Measurements from ENCODE around the gene CAMK2D. TPM values are rescaled to one million over a fixed set of nuclear protein-coding genes. Genes with fewer than 3 reads are reported as not detected.

The CAMK2D gene
- total RNA-seq, 1 donor from 2014 or later: 50.3 TPM

DNA sequence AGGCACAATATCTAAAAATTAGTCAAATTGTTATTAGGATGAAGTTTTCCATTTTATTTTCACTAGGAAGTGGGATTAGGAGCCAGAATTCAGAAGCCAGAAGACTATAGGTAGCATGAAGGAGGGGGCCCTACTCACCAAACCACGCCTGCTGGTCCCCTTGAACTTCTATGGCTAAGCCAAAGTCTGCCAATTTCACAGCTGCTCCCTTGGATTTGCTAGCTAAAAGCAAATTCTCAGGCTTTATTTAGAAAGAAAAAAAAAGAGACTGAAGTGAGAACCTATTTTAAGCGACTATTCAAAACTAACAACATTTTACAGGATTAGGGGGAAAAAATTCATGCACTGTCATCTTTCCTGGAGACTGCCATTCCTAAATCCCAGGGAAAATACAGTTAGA, 224.3 kb downstream of the CAMK2D start:
- intact Hi-C loops (cut with DNase I): no loop called here
- DNase-seq (ENCODE audit: extremely low spot score in 2 of 2): no peak

DNA sequence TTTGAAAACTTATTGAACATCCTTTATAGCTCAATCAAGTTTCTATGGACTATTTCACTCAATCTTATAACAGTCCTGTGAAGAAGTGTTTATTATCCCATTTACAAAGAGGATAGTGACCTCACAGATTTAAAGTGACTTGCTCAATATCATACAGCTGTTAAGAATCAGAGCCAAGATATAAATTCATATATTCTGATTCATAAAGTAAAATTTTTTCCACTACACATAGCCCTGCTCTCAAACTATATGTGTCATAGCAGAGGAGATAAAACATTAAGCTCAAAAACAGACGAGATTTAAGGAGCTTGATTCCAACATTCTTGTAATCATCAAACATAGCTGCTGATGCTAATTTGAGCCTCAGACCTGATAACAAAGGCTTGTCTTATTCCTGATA, 226.8 kb downstream of the CAMK2D start:
- Histone ChIP-seq H3K9me3 (no peaks in the 10 kb centered on the region), H3K4me3 (no peak overlapping the region), H3K27me3 (no peaks in the 10 kb centered on the region), H3K27ac (no peak overlapping the region), H3K36me3 (no peaks in the 10 kb centered on the region), H3K4me1 (peaks cover 13% of the 10 kb centered on the region)
- DNase-seq (ENCODE audit: extremely low spot score in 2 of 2): no peak
- TF ChIP-seq POLR2AphosphoS5 (IDR thresholded peaks at IDR 0.05; ENCODE audit: insufficient read depth in 1 of 2, low read depth in 1 of 2): no peak
- no peak for TF ChIP-seq POLR2A (IDR thresholded peaks at IDR 0.05)
- TF ChIP-seq, protein P1, sequence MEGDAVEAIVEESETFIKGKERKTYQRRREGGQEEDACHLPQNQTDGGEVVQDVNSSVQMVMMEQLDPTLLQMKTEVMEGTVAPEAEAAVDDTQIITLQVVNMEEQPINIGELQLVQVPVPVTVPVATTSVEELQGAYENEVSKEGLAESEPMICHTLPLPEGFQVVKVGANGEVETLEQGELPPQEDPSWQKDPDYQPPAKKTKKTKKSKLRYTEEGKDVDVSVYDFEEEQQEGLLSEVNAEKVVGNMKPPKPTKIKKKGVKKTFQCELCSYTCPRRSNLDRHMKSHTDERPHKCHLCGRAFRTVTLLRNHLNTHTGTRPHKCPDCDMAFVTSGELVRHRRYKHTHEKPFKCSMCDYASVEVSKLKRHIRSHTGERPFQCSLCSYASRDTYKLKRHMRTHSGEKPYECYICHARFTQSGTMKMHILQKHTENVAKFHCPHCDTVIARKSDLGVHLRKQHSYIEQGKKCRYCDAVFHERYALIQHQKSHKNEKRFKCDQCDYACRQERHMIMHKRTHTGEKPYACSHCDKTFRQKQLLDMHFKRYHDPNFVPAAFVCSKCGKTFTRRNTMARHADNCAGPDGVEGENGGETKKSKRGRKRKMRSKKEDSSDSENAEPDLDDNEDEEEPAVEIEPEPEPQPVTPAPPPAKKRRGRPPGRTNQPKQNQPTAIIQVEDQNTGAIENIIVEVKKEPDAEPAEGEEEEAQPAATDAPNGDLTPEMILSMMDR (IDR thresholded peaks at IDR 0.05): no peak
- intact Hi-C loops (cut with DNase I): no loop called here

More for the DNA sequence above, 224.3 kb downstream of the CAMK2D start:
- no peak overlapping the region for H3K27ac ChIP-seq
- H3K4me1 ChIP-seq: peaks cover 13% of the 10 kb centered on the region
- no peaks in the 10 kb centered on the region for H3K36me3 ChIP-seq
- no peak overlapping the region for H3K4me3 ChIP-seq
- H3K27me3 ChIP-seq: no peaks in the 10 kb centered on the region
- H3K9me3 ChIP-seq: no peaks in the 10 kb centered on the region
- TF ChIP-seq, protein P1 (IDR thresholded peaks at IDR 0.05): no peak
- TF ChIP-seq POLR2A (IDR thresholded peaks at IDR 0.05) (no peak), POLR2AphosphoS5 (IDR thresholded peaks at IDR 0.05; ENCODE audit: insufficient read depth in 1 of 2, low read depth in 1 of 2) (no peak)

DNA sequence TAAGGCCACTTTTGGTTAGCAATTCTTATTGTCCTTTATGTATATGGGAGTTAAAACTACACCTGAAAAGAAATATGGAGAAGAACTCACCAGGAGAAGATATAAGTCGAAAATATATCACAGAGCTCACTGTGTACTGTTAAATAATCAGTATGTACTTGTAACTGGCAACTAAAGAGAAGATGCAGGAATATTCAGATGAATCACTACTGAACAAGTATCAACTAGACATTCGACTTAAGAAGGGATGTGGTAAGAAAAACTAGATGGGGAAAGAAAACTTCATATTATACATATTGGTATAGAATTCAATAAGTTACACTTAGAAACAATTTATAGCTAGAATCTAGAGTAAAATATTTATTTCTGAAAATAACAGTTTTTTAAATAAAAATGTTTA, 230.0 kb downstream of the CAMK2D start:
- H3K4me1 ChIP-seq: no peaks in the 10 kb centered on the region
- no peak for DNase-seq (ENCODE audit: extremely low spot score in 2 of 2)
- intact Hi-C loops (cut with DNase I): no loop called here
- TF ChIP-seq, protein P1 (IDR thresholded peaks at IDR 0.05): no peak
- no peak for TF ChIP-seq POLR2A (IDR thresholded peaks at IDR 0.05)
- no peak for TF ChIP-seq POLR2AphosphoS5 (IDR thresholded peaks at IDR 0.05; ENCODE audit: insufficient read depth in 1 of 2, low read depth in 1 of 2)
- H3K4me3 ChIP-seq: no peak overlapping the region
- H3K27ac ChIP-seq: no peak overlapping the region
- H3K36me3 ChIP-seq: peaks cover 0 to 4% of the 10 kb centered on the region in 2 donors
- no peaks in the 10 kb centered on the region for H3K27me3 ChIP-seq
- no peaks in the 10 kb centered on the region for H3K9me3 ChIP-seq

DNA sequence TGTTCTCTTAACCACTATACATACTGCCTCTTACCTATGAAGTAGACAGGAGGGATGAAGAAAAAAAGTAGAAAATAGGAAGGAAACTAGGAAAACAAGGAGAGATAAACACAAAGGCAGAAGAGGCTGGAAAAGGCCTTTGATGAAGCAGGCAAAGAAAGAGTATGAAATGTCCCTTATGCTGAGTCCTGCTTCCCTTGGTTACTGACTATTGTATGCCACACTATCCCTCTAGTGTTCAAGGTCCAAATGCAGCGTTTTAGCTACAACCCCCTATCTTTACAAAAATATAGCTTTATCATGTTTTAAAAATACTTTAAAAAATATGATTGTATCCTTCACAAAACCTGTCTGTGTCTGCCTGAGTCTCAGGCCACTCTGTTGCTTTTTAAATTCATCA, 233.1 kb downstream of the CAMK2D start:
- intact Hi-C loops (cut with DNase I): no loop called here
- no peaks in the 10 kb centered on the region for H3K4me1 ChIP-seq
- peaks cover 0 to 4% of the 10 kb centered on the region in 2 donors for H3K36me3 ChIP-seq
- no peaks in the 10 kb centered on the region for H3K9me3 ChIP-seq
- H3K27me3 ChIP-seq: no peaks in the 10 kb centered on the region
- no peak for DNase-seq (ENCODE audit: extremely low spot score in 2 of 2)
- no peak for TF ChIP-seq POLR2A (IDR thresholded peaks at IDR 0.05)
- TF ChIP-seq, protein P1 (IDR thresholded peaks at IDR 0.05): no peak
- no peak for TF ChIP-seq POLR2AphosphoS5 (IDR thresholded peaks at IDR 0.05; ENCODE audit: insufficient read depth in 1 of 2, low read depth in 1 of 2)
- no peak overlapping the region for H3K4me3 ChIP-seq
- H3K27ac ChIP-seq: no peak overlapping the region

DNA sequence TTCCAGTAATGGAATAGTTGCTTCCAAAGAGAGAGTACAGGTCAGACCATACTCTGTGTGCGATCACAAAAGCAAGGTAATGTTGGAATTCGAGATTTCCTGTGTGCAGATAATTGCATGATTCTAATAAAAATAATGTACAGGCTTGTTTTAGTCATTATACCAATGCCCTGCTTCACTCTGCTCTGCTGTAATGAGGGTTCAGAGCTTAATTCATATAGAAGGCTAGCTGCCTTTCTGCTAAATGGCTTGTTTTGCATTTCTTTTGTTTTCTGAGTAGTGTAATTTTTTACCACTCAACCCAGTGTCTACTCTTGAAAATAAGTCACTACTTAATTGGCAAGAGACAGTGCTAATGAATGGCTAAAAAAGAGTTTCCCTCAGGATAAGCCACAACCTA, 236.0 kb downstream of the CAMK2D start:
- intact Hi-C loops (cut with DNase I): no loop called here
- DNase-seq (ENCODE audit: extremely low spot score in 2 of 2): no peak
- Histone ChIP-seq H3K4me3 (no peak overlapping the region), H3K27me3 (no peaks in the 10 kb centered on the region), H3K4me1 (no peaks in the 10 kb centered on the region), H3K36me3 (peaks cover 0 to 4% of the 10 kb centered on the region in 2 donors), H3K27ac (no peak overlapping the region), H3K9me3 (no peaks in the 10 kb centered on the region)
- TF ChIP-seq, protein P1 (IDR thresholded peaks at IDR 0.05): no peak
- TF ChIP-seq POLR2A (IDR thresholded peaks at IDR 0.05) (no peak), POLR2AphosphoS5 (IDR thresholded peaks at IDR 0.05; ENCODE audit: insufficient read depth in 1 of 2, low read depth in 1 of 2) (no peak)
